ENCODE data around the gene PCNX1.

DNA sequence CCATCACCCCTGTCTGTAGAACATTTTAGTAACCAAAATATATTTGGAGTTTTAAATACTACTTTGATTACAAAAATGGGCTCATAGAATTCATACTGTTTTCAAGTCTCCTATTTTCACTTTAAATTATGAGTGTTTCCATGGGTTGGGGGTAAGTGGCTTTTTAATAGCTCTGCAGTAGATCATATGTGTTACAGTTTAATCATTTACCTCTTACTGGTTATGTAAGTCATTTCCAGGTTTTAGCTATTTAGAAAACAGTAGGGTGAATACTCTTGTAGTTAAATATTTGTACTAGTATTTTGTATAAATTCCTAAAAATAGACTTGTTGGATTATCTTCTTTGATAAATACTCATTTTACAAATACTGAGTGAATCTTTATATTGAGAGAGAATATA lies 8.2 kb downstream of the PCNX1 start:
- no peak for TF ChIP-seq CTCF (conservative IDR thresholded peaks at IDR 0.05 in 1 of 2, IDR thresholded peaks at IDR 0.05 in 1 of 2; ENCODE audit: low read depth in 1 of 2, low read length in 2 of 2)
- TF ChIP-seq EZH2 (IDR thresholded peaks at IDR 0.05; ENCODE audit: low read length, missing control alignments): no peak
